HG03159 (cell line): ENCODE measurements around the gene ANAPC7.
"Not testable (repeated sequence)": the region's sequence is repeated elsewhere in the genome, so short reads cannot be mapped to it uniquely, and the experiment has no call there.

Experiments
- ATAC-seq: cut with Tn5 transposase; IDR thresholded peaks from one replicate; pipeline ENCODE4 v1.9.1; 2021; ENCODE audit warnings: mild to moderate bottlenecking, moderate library complexity; ENCODE audit not compliant: unreplicated experiment

The ANAPC7 gene

GRCh38 chr12:110349096-110349495, 54.4 kb downstream of the ANAPC7 start:
- no peak for ATAC-seq

DNA sequence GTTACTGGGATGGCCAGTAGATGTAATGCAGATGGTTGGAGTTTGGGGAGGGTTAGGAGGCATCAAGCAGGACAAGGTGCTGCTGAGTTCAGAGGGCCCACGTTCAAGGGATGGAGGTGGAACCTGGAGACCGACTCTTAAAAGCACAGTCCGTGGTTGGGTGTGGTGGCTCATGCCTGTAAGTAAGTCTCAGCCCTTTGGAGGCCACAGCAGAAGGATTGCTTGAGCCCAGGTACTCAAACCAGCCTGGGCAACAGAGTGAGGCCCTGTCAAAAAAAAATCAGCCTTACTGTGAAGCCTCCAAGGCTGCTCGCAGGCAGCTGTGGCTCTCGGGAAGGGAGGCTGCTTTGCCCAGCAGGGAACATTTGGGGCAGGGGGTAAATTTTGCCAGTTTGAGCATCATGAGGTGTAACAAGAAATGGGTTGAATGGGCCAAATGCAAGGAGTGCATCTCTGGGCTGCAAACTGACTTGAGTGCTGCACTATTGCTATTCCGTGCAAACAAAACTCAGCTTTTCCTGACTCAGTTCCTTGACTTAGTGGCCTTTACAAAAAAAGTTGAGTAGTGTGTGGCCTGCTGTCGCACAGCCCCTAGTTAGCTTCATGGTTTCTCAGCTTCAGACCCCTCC, 55.0 kb downstream of the ANAPC7 start:
- no peak for ATAC-seq

DNA sequence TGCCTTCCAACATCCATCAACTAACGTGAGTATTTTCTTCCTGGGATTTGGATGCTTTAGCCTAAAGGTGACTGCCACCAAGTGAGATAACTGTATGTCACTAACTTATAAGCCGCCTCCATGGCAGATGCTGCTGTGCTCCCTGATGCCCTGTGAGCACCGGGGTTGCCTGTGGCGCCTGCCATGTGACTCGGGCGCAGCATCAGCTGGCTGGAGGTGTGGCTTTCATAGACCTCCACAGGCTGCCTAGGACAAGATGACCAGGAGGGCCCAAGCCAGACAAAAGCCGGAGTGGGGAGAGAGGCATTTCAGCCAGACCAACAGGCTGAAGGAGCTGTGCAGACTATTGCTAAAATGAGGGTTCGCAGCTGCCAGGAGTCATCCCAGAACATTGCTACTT, 55.7 kb downstream of the ANAPC7 start:
- no peak for ATAC-seq

- no peak for ATAC-seq
These were observed 57.5 kb downstream of the ANAPC7 start for GRCh38 chr12:110345963-110346362.

DNA sequence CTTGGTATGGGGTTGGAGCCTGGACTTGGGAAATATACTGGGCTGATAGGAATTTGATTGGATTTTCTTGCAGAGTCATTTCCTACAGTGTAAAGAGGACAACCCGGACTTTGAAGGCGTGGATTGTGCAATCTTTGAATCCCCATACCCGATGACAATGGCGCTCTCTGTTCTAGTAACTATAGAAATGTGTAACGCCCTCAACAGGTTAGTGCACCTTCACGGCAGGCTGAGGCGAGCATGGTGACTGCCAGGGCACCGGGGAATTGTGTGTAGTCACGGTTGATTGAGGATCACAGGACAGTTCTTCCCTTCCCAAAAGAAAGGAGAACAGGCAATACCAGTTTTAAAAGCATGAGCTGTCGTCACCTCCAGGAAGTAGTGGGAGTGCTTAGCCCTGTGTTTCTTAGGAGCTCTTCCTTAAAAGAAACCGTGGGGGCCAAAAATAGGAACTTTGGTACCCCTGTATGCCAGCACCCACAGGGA, 58.3 kb downstream of the ANAPC7 start:
- ATAC-seq: no peak

DNA sequence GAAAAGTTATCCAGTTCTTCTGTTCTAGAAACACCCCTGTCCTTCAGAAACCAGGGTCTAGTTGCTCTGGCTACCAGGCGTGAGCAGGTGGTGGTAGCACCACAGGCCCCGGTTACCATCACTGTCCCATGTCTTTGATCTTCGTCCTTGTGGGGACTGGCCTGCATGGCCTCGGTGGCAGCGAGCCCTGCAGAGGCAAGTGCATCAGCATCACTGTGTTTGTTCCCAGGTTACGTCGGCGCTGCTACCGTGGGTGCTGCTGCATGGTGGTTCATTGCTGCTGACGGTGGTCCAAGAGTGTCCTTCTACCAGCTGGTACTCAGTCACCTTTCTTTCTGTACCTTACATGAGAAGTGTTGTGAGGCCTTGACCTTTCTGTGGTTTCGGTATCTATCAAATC, 58.9 kb downstream of the ANAPC7 start:
- no peak for ATAC-seq

DNA sequence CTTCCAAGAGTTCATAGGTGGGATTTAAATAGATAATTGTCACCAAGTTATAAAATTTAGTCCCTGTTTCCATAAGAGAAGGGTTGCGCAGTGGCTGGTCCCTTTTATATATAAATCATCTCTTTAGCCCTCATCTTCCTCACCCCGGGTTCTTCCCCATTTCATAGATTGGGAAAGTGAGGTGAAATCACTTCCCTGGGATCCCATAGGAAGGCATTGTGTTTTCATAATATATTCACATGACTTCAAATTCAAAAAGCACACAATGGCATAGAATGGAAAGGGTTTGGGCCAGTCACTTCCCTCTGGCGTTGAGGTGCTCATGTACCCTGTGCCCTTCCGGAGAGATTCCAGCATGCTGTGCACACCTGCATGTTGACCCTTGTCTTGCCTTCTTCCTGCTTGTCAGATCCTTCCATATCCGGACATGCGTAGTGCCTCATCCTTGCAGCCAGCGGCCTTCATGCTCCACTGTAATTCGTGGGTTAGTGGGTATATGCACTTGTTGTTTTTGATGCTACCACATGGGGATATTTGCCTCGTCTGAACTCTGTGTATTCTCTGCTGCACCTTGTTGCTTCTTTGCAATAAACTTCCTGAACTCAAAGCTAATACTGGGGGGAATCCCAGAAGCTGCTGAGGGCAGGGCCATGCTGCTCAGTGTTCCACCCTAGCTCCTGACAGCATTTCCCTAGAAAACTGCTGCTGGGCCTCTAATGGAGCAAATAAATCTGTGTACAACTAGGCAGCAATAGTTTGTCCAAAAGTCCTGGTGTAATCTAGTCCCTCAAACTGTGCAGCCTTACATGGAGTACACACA, 59.6 kb downstream of the ANAPC7 start:
- ATAC-seq: no peak

GRCh38 chr12:110343114-110343513, 60.4 kb downstream of the ANAPC7 start:
- ATAC-seq: no peak

DNA sequence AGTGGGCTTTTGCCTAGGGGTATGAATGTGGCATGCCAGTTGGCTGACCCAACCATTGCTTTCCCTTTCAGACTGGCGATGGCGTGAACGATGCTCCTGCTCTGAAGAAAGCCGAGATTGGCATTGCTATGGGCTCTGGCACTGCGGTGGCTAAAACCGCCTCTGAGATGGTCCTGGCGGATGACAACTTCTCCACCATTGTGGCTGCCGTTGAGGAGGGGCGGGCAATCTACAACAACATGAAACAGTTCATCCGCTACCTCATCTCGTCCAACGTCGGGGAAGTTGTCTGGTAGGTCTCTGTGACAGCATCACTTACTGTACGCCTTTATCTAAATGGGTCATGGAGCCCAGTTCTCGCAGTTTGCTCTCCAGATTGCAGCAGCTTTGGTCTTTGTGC, 61.4 kb downstream of the ANAPC7 start:
- ATAC-seq: no peak

DNA sequence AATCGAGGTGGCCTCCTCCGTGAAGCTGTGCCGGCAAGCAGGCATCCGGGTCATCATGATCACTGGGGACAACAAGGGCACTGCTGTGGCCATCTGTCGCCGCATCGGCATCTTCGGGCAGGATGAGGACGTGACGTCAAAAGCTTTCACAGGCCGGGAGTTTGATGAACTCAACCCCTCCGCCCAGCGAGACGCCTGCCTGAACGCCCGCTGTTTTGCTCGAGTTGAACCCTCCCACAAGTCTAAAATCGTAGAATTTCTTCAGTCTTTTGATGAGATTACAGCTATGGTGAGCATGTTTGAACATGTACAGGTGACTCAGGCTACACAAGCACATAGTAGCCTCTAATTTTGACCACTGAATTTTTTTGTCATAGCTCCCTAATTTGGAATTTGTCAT, 62.8 kb downstream of the ANAPC7 start:
- no peak for ATAC-seq

DNA sequence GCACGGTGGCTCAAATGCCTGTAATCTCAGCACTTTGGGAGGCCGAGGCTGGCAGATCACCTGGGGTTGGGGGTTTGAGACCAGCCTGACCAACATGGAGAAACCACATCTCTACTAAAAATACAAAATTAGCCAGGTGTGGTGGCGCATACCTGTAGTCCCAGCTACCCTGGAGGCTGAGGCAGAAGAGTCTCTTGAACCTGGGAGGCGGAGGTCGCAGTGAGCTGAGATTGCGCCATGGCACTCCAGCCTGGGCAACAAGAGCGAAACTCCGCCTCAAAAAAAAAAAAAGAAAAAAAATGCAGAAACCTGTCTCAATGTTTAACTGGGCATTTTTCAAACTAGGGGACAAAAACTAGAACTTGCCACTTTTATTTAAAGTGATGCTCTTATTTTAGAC, 63.2 kb downstream of the ANAPC7 start:
- ATAC-seq: not testable (repeated sequence)

- no peak for ATAC-seq
These were observed 64.1 kb downstream of the ANAPC7 start for GRCh38 chr12:110339184-110339952.

GRCh38 chr12:110338754-110339153, 64.8 kb downstream of the ANAPC7 start:
- no peak for ATAC-seq

GRCh38 chr12:110337912-110338710, 65.4 kb downstream of the ANAPC7 start:
- no peak for ATAC-seq

DNA sequence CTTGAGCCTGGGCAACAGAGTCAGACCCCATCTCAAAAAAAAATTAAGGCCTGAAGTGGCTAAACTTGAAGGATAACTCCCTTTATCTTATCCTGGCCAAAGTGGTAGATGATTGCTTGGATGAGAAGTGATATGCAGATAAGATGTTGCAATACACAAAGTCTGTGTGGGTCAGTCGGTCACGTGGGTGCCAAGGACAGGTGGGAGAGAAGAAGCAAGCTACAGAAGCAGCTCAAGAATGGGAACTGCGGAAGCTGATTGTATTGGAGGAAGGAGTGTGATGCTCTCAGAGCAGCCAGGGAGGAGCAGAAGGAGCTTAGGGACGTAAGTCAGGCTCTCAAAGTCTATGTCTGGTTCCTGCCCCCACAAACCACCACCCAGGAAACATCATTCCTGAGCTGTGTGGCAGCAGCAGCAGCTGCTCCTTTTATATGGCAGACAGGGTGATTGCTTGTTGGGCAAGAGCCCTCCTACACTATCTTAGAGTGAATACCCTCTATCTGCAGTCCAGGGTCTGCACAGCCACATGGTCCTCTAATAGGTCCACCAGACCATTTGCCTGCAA, 67.9 kb downstream of the ANAPC7 start:
- no peak for ATAC-seq

GRCh38 chr12:110333201-110333600, 70.3 kb downstream of the ANAPC7 start:
- ATAC-seq: no peak

DNA sequence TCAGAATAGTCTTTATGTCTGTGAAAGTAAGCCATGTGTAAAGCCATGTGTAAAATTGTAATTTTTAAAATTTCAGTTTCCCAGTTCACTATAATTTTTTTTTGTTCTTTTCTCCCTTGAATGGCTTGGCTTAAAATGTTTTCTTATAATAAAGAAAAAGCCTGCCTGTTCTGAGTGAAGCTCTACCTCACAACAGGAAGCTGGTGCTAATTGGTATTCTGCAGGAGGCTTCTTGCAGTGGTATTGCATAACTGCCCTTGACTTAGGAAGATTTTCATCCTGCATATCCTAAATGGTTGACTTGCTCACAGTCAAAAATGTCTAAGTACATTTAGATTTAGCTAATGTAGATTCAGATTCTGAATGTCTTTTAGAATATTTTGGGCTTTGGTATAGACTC, 73.0 kb downstream of the ANAPC7 start:
- ATAC-seq: no peak

- ATAC-seq: no peak
These were observed 73.4 kb downstream of the ANAPC7 start for GRCh38 chr12:110330124-110330523.

DNA sequence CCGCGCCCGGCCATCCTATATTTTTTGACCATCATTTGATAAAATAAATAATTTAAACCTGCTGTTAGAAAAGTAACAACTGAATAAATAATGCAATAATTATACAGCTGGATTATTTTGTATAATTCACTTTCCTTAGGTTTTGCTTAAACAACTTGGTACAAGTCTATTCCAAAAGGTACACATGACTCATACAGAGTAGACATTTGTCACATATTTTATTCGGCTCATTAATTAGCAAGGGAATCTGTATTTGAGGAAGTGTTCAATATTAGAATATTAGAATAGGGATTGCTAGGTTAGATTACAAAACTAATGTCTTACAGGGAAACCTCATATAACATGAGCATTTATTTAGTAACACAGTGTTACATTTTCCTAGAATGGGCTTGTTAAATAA, 73.8 kb downstream of the ANAPC7 start:
- no peak for ATAC-seq
